H9 (cell line): ENCODE measurements around the gene SIK2. TPM values are rescaled to one million over a fixed set of nuclear protein-coding genes. Genes with fewer than 3 reads are reported as not detected.

ENCODE experiments used
- DNase-seq: peaks from one replicate; pipeline ENCODE4 v3.0.0-alpha.2; 2017
- H2AFZ ChIP-seq: one replicate; pipeline ENCODE4 v1.6.1; 2013; ENCODE audit warnings: mild to moderate bottlenecking, low read length, control low read depth, moderate library complexity
- H2AK5ac ChIP-seq: 2 replicates; pipeline ENCODE4 v1.6.1; 2013; ENCODE audit warnings: low read length, control low read depth, mixed read lengths; ENCODE audit not compliant: insufficient read length
- H2BK120ac ChIP-seq: one replicate; pipeline ENCODE4 v1.6.1; 2013; ENCODE audit warnings: low read depth, mild to moderate bottlenecking, low read length, control low read depth, inconsistent platforms; ENCODE audit not compliant: poor library complexity, severe bottlenecking
- H2BK12ac ChIP-seq: 2 replicates; pipeline ENCODE4 v1.6.1; 2013; ENCODE audit warnings: low read length, control low read depth, mixed read lengths, low read depth; ENCODE audit not compliant: insufficient read length
- H2BK15ac ChIP-seq: 2 replicates; pipeline ENCODE4 v1.6.1; 2013; ENCODE audit warnings: low read depth, low read length, control low read depth
- H2BK20ac ChIP-seq: one replicate; pipeline ENCODE4 v1.6.1; 2013; ENCODE audit warnings: low read depth, mild to moderate bottlenecking, low read length, control low read depth, inconsistent platforms; ENCODE audit not compliant: poor library complexity, severe bottlenecking
- H2BK5ac ChIP-seq: 2 replicates; pipeline ENCODE4 v1.6.1; 2013; ENCODE audit warnings: low read length, control low read depth, mixed read lengths; ENCODE audit not compliant: insufficient read length
- H3K14ac ChIP-seq: 2 replicates; pipeline ENCODE4 v1.6.1; 2013; ENCODE audit warnings: low read length, control low read depth; ENCODE audit not compliant: insufficient read depth
- H3K18ac ChIP-seq: 2 replicates; pipeline ENCODE4 v1.6.1; 2013; ENCODE audit warnings: low read depth, mild to moderate bottlenecking, mixed read lengths, low read length, control low read depth; ENCODE audit not compliant: insufficient read length
- H3K23ac ChIP-seq: 2 replicates; pipeline ENCODE4 v1.6.1; 2013; ENCODE audit warnings: low read length, control low read depth, mixed read lengths, low read depth; ENCODE audit not compliant: insufficient read length
- H3K23me2 ChIP-seq: 2 replicates; pipeline ENCODE4 v1.6.1; 2013; ENCODE audit warnings: low read depth, mild to moderate bottlenecking, mixed read lengths, low read length, control low read depth; ENCODE audit not compliant: insufficient read length, poor library complexity, severe bottlenecking
- H3K27ac ChIP-seq: 2 replicates; pipeline ENCODE4 v1.5.1; 2013; ENCODE audit warnings: low read length, control low read depth, mixed read lengths, low read depth; ENCODE audit not compliant: insufficient read length
- H3K27me3 ChIP-seq: 2 replicates; pipeline ENCODE4 v1.6.1; 2013; ENCODE audit warnings: low read length, control low read depth, inconsistent platforms; ENCODE audit not compliant: insufficient read depth
- H3K4ac ChIP-seq: 2 replicates; pipeline ENCODE4 v1.6.1; 2013; ENCODE audit warnings: low read depth, mild to moderate bottlenecking, control low read depth, inconsistent platforms, low read length, moderate library complexity
- H3K4me1 ChIP-seq: 2 replicates; pipeline ENCODE4 v1.6.1; 2013; ENCODE audit warnings: low read length, control low read depth, inconsistent platforms; ENCODE audit not compliant: insufficient read depth
- H3K4me2 ChIP-seq: 2 replicates; pipeline ENCODE4 v1.6.1; 2013; ENCODE audit warnings: low read length, control low read depth, mixed read lengths; ENCODE audit not compliant: insufficient read length, insufficient read depth
- H3K56ac ChIP-seq: 2 replicates; pipeline ENCODE4 v1.6.1; 2013; ENCODE audit warnings: low read depth, mild to moderate bottlenecking, mixed read lengths, low read length, control low read depth; ENCODE audit not compliant: insufficient read length
- H3K79me1 ChIP-seq: 2 replicates; pipeline ENCODE4 v1.6.1; 2013; ENCODE audit warnings: low read depth, mild to moderate bottlenecking, moderate library complexity, low read length, control low read depth, inconsistent platforms; ENCODE audit not compliant: insufficient read depth, poor library complexity, severe bottlenecking
- H3K79me2 ChIP-seq: 2 replicates; pipeline ENCODE4 v1.6.1; 2013; ENCODE audit warnings: low read length, control low read depth, inconsistent platforms; ENCODE audit not compliant: insufficient read depth
- H3K9ac ChIP-seq: 2 replicates; pipeline ENCODE4 v1.6.1; 2013; ENCODE audit warnings: low read length, control low read depth, mixed read lengths; ENCODE audit not compliant: insufficient read length; ENCODE audit errors: extremely low read depth
- H3K9me3 ChIP-seq: one replicate; pipeline ENCODE4 v1.6.1; 2013; ENCODE audit warnings: low read depth, low read length, inconsistent platforms; ENCODE audit not compliant: control insufficient read depth
- H3T11ph ChIP-seq: one replicate; pipeline ENCODE4 v1.6.1; 2013; ENCODE audit warnings: mild to moderate bottlenecking, low read length, control low read depth, inconsistent platforms
- H4K20me1 ChIP-seq: one replicate; pipeline ENCODE4 v1.6.1; 2013; ENCODE audit not compliant: control insufficient read depth, insufficient read length, insufficient read depth
- H4K5ac ChIP-seq: 2 replicates; pipeline ENCODE4 v1.6.1; 2013; ENCODE audit warnings: low read depth, mild to moderate bottlenecking, mixed read lengths, low read length, control low read depth; ENCODE audit not compliant: insufficient read length
- H4K8ac ChIP-seq: replicated peaks from 2 replicates; pipeline ENCODE4 v1.6.1; 2013; ENCODE audit warnings: low read length, control low read depth, mixed read lengths, low read depth; ENCODE audit not compliant: insufficient read length
- H4K91ac ChIP-seq: 2 replicates; pipeline ENCODE4 v1.6.1; 2013; ENCODE audit warnings: low read depth, mild to moderate bottlenecking, moderate library complexity, mixed read lengths, low read length, control low read depth; ENCODE audit not compliant: insufficient read length
- H3K27ac Mint-ChIP-seq, 3 experiments: 2 replicates in 2 of 3; 3 replicates in 1 of 3; pipeline ENCODE4 v1.8.0; 2020 to 2021; ENCODE audit warnings: mixed read lengths in 3 of 3, mild to moderate bottlenecking in 1 of 3, moderate library complexity in 1 of 3
- H3K27me3 Mint-ChIP-seq: 2 replicates; pipeline ENCODE4 v1.8.0; 2021; ENCODE audit warnings: low read depth, mild to moderate bottlenecking, moderate library complexity, mixed read lengths
- H3K36me3 Mint-ChIP-seq, 3 experiments: 2 replicates in 2 of 3; 3 replicates in 1 of 3; pipeline ENCODE4 v1.8.0; 2020 to 2021; ENCODE audit warnings: low read depth in 3 of 3, mixed read lengths in 3 of 3; ENCODE audit not compliant: insufficient read depth in 1 of 3
- H3K4me1 Mint-ChIP-seq, 2 experiments: 2 replicates each; pipeline ENCODE4 v1.8.0; 2020; ENCODE audit warnings: mixed read lengths in 2 of 2
- H3K4me3 Mint-ChIP-seq, 2 experiments: 2 replicates in 1 of 2; 3 replicates in 1 of 2; pipeline ENCODE4 v1.8.0; 2020 to 2021; ENCODE audit warnings: mild to moderate bottlenecking in 2 of 2, mixed read lengths in 2 of 2, moderate library complexity in 1 of 2
- H3K9me3 Mint-ChIP-seq, 2 experiments: 2 replicates in 1 of 2; 3 replicates in 1 of 2; pipeline ENCODE4 v1.8.0; 2020; ENCODE audit warnings: mild to moderate bottlenecking in 2 of 2, mixed read lengths in 2 of 2, moderate library complexity in 1 of 2
- CTCF ChIP-seq: fragments of 200-600 bp; sonication (generic); conservative IDR thresholded peaks from 3 replicates; pipeline ENCODE4 v1.8.0; 2021; ENCODE audit warnings: antibody characterized with exemption, mild to moderate bottlenecking
- WGBS: extraction: QIAGEN DNeasy Blood & Tissue Kit; methylation state at CpG from one replicate; pipeline ENCODE4 v1.1.7; 2013; ENCODE audit warnings: missing lambda C conversion rate, low lambda C conversion rate, mixed read lengths; ENCODE audit not compliant: insufficient read length; ENCODE audit errors: extremely low coverage; 5-methylcytosine and 5-hydroxymethylcytosine counted together
- total RNA-seq: library from RNA; stranded (reverse); gene quantifications from 2 replicates; pipeline ENCODE4 v1.2.1, GENCODE V29; 2021

The SIK2 gene
- total RNA-seq, 1 experiment from 2014 or later: 7.5 TPM

DNA sequence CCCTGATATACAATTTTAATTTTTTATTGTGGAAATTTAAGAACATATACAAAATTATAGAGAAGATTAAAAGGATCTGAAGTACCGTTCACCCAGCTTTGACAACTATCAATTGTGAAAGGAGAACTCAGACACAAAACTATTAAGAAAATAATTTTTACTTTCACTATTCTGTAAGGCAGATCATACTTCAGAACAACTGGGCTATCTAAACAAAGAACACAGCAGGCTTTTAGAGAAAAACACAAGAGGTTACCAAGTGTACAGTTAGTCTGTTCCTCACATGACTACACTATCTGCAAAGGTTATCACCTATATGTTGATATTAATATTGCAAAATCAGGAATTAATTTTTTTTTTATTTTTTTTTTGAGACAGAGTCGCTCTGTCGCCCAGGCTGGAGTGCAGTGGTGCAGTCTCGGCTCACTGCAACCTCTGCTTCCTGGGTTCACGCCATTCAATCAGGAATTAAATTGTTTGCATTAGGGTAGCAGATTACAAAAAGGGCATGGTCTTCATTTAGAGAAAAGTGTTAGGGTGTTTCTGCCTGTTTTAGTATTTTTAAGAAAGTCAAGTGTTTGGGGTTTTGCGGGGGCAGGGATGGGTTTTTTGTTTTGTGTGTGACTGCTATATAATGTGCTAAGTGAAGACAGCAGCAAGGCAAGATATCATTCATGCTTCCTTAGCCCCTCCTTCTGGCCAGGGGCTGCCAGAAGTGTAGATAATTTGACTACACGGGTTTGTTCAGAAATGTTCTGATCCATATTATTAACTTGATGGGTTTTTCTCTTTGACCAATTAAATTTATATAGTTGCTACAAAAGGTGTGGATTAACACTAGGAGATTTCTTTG is 27.6 kb upstream of the SIK2 start:
- Histone ChIP-seq H3K56ac (no peak overlapping the region), H2AFZ (no peak overlapping the region), H3K4me1 (no peaks in the 10 kb centered on the region), H2BK15ac (no peak overlapping the region), H3K27me3 (no peaks in the 10 kb centered on the region), H2AK5ac (no peak overlapping the region), H2BK5ac (no peak overlapping the region), H3K18ac (no peak overlapping the region), H3K4ac (no peak overlapping the region), H4K20me1 (no peaks in the 10 kb centered on the region), H2BK20ac (no peak overlapping the region), H3K9ac (no peak overlapping the region), H3K14ac (no peak overlapping the region), H2BK120ac (no peak overlapping the region), H3K79me2 (no peaks in the 10 kb centered on the region), H4K5ac (no peak overlapping the region), H3K23ac (no peak overlapping the region), H3K27ac (no peak overlapping the region), H4K8ac (no peak overlapping the region), H3K23me2 (no peaks in the 10 kb centered on the region), H4K91ac (no peak overlapping the region), H3T11ph (no peak overlapping the region), H3K79me1 (no peaks in the 10 kb centered on the region), H2BK12ac (no peak overlapping the region), H3K9me3 (no peaks in the 10 kb centered on the region), H3K4me2 (no peak overlapping the region)
- H3K4me1 Mint-ChIP-seq: peaks cover 4 to 8% of the 10 kb centered on the region in 2 experiments
- WGBS: no CpG with 5 or more reads among the region's 7 CpGs
- no peak; the same call in 2 of the 3 replicates for TF ChIP-seq CTCF
- H3K9me3 Mint-ChIP-seq: no peaks in the 10 kb centered on the region
- no peaks in the 10 kb centered on the region for H3K27me3 Mint-ChIP-seq
- no peaks in the 10 kb centered on the region for H3K36me3 Mint-ChIP-seq
- no peak overlapping the region for H3K27ac Mint-ChIP-seq
- H3K4me3 Mint-ChIP-seq: no peak overlapping the region
- no peak for DNase-seq
